SK-N-SH treated with all-trans-retinoic acid at 6 μM for 48 hours (cell line): ENCODE results near the gene KIF26A.

Experiments
- ATAC-seq: fragments of 200-7000 bp; cut with Tn5 transposase; 3 replicates; pipeline ENCODE4 v1.9.1; 2020; ENCODE audit warnings: mild to moderate bottlenecking, moderate library complexity
- ARNTL ChIP-seq: fragments of 450-650 bp; formaldehyde crosslinking; IDR thresholded peaks from 2 replicates; pipeline ENCODE4 v1.5.0; 2020; ENCODE audit warnings: low read depth, mild to moderate bottlenecking, moderate library complexity, borderline replicate concordance
- BACH2 ChIP-seq: fragments of 250-450 bp; sonication (Bioruptor Pico); IDR thresholded peaks from 2 replicates; pipeline ENCODE4 v1.9.0; 2021; ENCODE audit warnings: mild to moderate bottlenecking, borderline replicate concordance
- CREB5 ChIP-seq: fragments of 250-450 bp; sonication (Bioruptor Pico); IDR thresholded peaks from 2 replicates; pipeline ENCODE4 v1.5.1; 2020; ENCODE audit warnings: low read depth, mild to moderate bottlenecking, moderate library complexity
- CSDC2 ChIP-seq: fragments of 250-450 bp; sonication (Bioruptor Pico); IDR thresholded peaks from 2 replicates; pipeline ENCODE4 v1.5.0; 2020; ENCODE audit warnings: mild to moderate bottlenecking, moderate library complexity
- CSRNP3 ChIP-seq: fragments of 250-450 bp; sonication (Bioruptor Pico); IDR thresholded peaks from 2 replicates; pipeline ENCODE4 v1.5.1; 2021; ENCODE audit warnings: mild to moderate bottlenecking, moderate library complexity
- ESRRG ChIP-seq: fragments of 250-450 bp; sonication (Bioruptor Pico); IDR thresholded peaks from 2 replicates; pipeline ENCODE4 v1.6.1; 2021; ENCODE audit warnings: mild to moderate bottlenecking
- ISL1 ChIP-seq: fragments of 250-450 bp; sonication (Bioruptor Pico); IDR thresholded peaks from 2 replicates; pipeline ENCODE4 v2.1.2; 2022; ENCODE audit warnings: mild to moderate bottlenecking, moderate library complexity
- OSR1 ChIP-seq: fragments of 250-450 bp; sonication (Bioruptor Pico); IDR thresholded peaks from 2 replicates; pipeline ENCODE4 v1.8.0; 2022; ENCODE audit warnings: moderate library complexity, mild to moderate bottlenecking, inconsistent platforms
- PATZ1 ChIP-seq: fragments of 250-450 bp; sonication (Bioruptor Pico); IDR thresholded peaks from 2 replicates; pipeline ENCODE4 v1.8.0; 2020; ENCODE audit warnings: mild to moderate bottlenecking, moderate library complexity, borderline replicate concordance
- POU6F1 ChIP-seq: fragments of 250-450 bp; sonication (Bioruptor Pico); IDR thresholded peaks from 2 replicates; pipeline ENCODE4 v1.8.0; 2021; ENCODE audit warnings: low read depth, mild to moderate bottlenecking, moderate library complexity, borderline replicate concordance
- PPARA ChIP-seq: fragments of 250-450 bp; sonication (Bioruptor Pico); IDR thresholded peaks from 2 replicates; pipeline ENCODE4 v1.5.0; 2020; ENCODE audit warnings: mild to moderate bottlenecking, borderline replicate concordance
- RARB ChIP-seq: fragments of 250-450 bp; sonication (Bioruptor Pico); IDR thresholded peaks from 2 replicates; pipeline ENCODE4 v1.8.0; 2021; ENCODE audit warnings: mild to moderate bottlenecking, moderate library complexity
- SNAI2 ChIP-seq: fragments of 250-450 bp; sonication (Bioruptor Pico); IDR thresholded peaks from 2 replicates; pipeline ENCODE4 v1.5.0; 2020; ENCODE audit warnings: mild to moderate bottlenecking, moderate library complexity
- TCF4 ChIP-seq: fragments of 250-450 bp; sonication (Bioruptor Pico); IDR thresholded peaks from 2 replicates; pipeline ENCODE4 v1.8.0; 2021; ENCODE audit warnings: mild to moderate bottlenecking, moderate library complexity, borderline replicate concordance
- TOX ChIP-seq: fragments of 250-450 bp; sonication (Bioruptor Pico); IDR thresholded peaks from 2 replicates; pipeline ENCODE4 v1.8.0; 2021; ENCODE audit warnings: mild to moderate bottlenecking, moderate library complexity, borderline replicate concordance
- ZC3H10 ChIP-seq: fragments of 250-450 bp; sonication (Bioruptor Pico); IDR thresholded peaks from 2 replicates; pipeline ENCODE4 v1.5.1; 2021; ENCODE audit warnings: mild to moderate bottlenecking, moderate library complexity
- ZFP3 ChIP-seq: fragments of 250-450 bp; sonication (Bioruptor Pico); IDR thresholded peaks from 2 replicates; pipeline ENCODE4 v1.5.0; 2020; ENCODE audit warnings: mild to moderate bottlenecking, moderate library complexity
- ZFP30 ChIP-seq: fragments of 450-650 bp; formaldehyde crosslinking; IDR thresholded peaks from 2 replicates; pipeline ENCODE4 v1.5.0; 2022; ENCODE audit warnings: mild to moderate bottlenecking, moderate library complexity
- ZNF565 ChIP-seq: fragments of 450-650 bp; formaldehyde crosslinking; conservative IDR thresholded peaks from 2 replicates; pipeline ENCODE4 v1.5.0; 2020; ENCODE audit warnings: low read depth, mild to moderate bottlenecking, moderate library complexity
- ZNF70 ChIP-seq: fragments of 450-650 bp; formaldehyde crosslinking; IDR thresholded peaks from 2 replicates; pipeline ENCODE4 v1.5.0; 2020; ENCODE audit warnings: mild to moderate bottlenecking, moderate library complexity
- ZNF8 ChIP-seq: fragments of 450-650 bp; formaldehyde crosslinking; IDR thresholded peaks from 2 replicates; pipeline ENCODE4 v1.5.0; 2020; ENCODE audit warnings: mild to moderate bottlenecking, moderate library complexity

The KIF26A gene

GRCh38 chr14:104091061-104091926 is 47.1 kb upstream of the KIF26A start:
- no peak for TF ChIP-seq ARNTL (CRISPR knock-in tag)
- TF ChIP-seq TCF4 (CRISPR knock-in tag) = no peak
- no peak for TF ChIP-seq CREB5 (CRISPR knock-in tag)
- no peak for TF ChIP-seq PATZ1 (CRISPR knock-in tag)
- no peak for TF ChIP-seq ZFP30 (CRISPR knock-in tag)
- no peak for TF ChIP-seq BACH2 (CRISPR knock-in tag)
- no peak for TF ChIP-seq ZNF8
- TF ChIP-seq PPARA = no peak
- no peak for TF ChIP-seq CSDC2 (CRISPR knock-in tag)
- TF ChIP-seq ZFP3 (CRISPR knock-in tag) = no peak
- no peak for TF ChIP-seq RARB (CRISPR knock-in tag)
- no peak for TF ChIP-seq SNAI2 (CRISPR knock-in tag)
- no peak for TF ChIP-seq ZNF565 (CRISPR knock-in tag)
- TF ChIP-seq POU6F1 (CRISPR knock-in tag) = no peak
- no peak for TF ChIP-seq CSRNP3 (CRISPR knock-in tag)
- no peak for TF ChIP-seq TOX (CRISPR knock-in tag)
- no peak for ATAC-seq

- no peak for TF ChIP-seq CSRNP3 (CRISPR knock-in tag)
- TF ChIP-seq ZNF565 (CRISPR knock-in tag) = no peak
- TF ChIP-seq OSR1 (CRISPR knock-in tag) = no peak
- no peak for TF ChIP-seq TOX (CRISPR knock-in tag)
- no peak for TF ChIP-seq ZFP30 (CRISPR knock-in tag)
- no peak for TF ChIP-seq ZC3H10 (CRISPR knock-in tag)
- no peak for TF ChIP-seq PATZ1 (CRISPR knock-in tag)
- TF ChIP-seq SNAI2 (CRISPR knock-in tag) = no peak
- no peak for TF ChIP-seq ZFP3 (CRISPR knock-in tag)
- TF ChIP-seq BACH2 (CRISPR knock-in tag) = no peak
- TF ChIP-seq ZNF70 = no peak
- no peak for TF ChIP-seq ISL1 (CRISPR knock-in tag)
- TF ChIP-seq ESRRG (CRISPR knock-in tag) = no peak
- TF ChIP-seq ZNF8 = no peak
- TF ChIP-seq PPARA = no peak
- no peak for TF ChIP-seq RARB (CRISPR knock-in tag)
- TF ChIP-seq ARNTL (CRISPR knock-in tag) = no peak
- ATAC-seq = no peak
Observed at GRCh38 chr14:104091927-104092771, 46.2 kb upstream of the KIF26A start.
